MCF 10A (cell line): ENCODE results near the gene FBXO10. TPM values are rescaled to one million over a fixed set of nuclear protein-coding genes. Genes with fewer than 3 reads are reported as not detected.
A peak's percentile ranks its signal among the peaks of the same experiment; 100 is the strongest.

Source experiments
- BruUV-seq: library from RNA; stranded (reverse); fragments of 400-500 nt; replicated peaks from 2 replicates; lab custom pipeline; 2021; lab: Mats Ljungman, UMichigan
- CTCF ChIA-PET: fragments of 300-600 bp; sonication (Branson Sonifier 250); formaldehyde crosslinking; extraction: SDS; loops from one replicate; lab custom pipeline; 2021; ENCODE audit warnings: antibody characterized with exemption, inconsistent platforms; lab: Yijun Ruan, JAX
- POLR2A ChIA-PET: fragments of 300-600, 350-650 bp; sonication (Branson Sonifier 250); formaldehyde crosslinking; extraction: SDS; loops from one replicate; lab custom pipeline; 2020; ENCODE audit warnings: antibody characterized with exemption, inconsistent platforms; lab: Yijun Ruan, JAX
- DNase-seq: peaks from one replicate; pipeline ENCODE4 v3.0.0-alpha.2; 2018; ENCODE audit not compliant: unreplicated experiment
- H3K27ac Mint-ChIP-seq: one replicate; pipeline ENCODE4 v1.8.0; 2022; ENCODE audit warnings: mild to moderate bottlenecking, low read depth, mixed read lengths; ENCODE audit not compliant: unreplicated experiment
- H3K27me3 Mint-ChIP-seq: one replicate; pipeline ENCODE4 v1.8.0; 2022; ENCODE audit warnings: mixed read lengths; ENCODE audit not compliant: insufficient read depth, unreplicated experiment
- H3K36me3 Mint-ChIP-seq: one replicate; pipeline ENCODE4 v1.8.0; 2022; ENCODE audit warnings: mild to moderate bottlenecking, moderate library complexity, mixed read lengths; ENCODE audit not compliant: insufficient read depth, unreplicated experiment
- H3K4me1 Mint-ChIP-seq: one replicate; pipeline ENCODE4 v1.8.0; 2022; ENCODE audit warnings: mixed read lengths; ENCODE audit not compliant: insufficient read depth, unreplicated experiment
- H3K4me3 Mint-ChIP-seq: one replicate; pipeline ENCODE4 v1.8.0; 2022; ENCODE audit warnings: mild to moderate bottlenecking, moderate library complexity, mixed read lengths; ENCODE audit not compliant: unreplicated experiment
- H3K9me3 Mint-ChIP-seq: one replicate; pipeline ENCODE4 v1.8.0; 2022; ENCODE audit warnings: mixed read lengths; ENCODE audit not compliant: unreplicated experiment
- CTCF ChIP-seq: fragments of 200-600 bp; IDR thresholded peaks from one replicate; pipeline ENCODE4 v1.8.0; 2022; ENCODE audit warnings: antibody characterized with exemption, mild to moderate bottlenecking; ENCODE audit not compliant: unreplicated experiment
- intact Hi-C: fragments of 100-400 bp; cut with micrococcal nuclease; formaldehyde crosslinking; loops from 2 replicates; pipeline ENCODE4 v1.14.1; 2022
- total RNA-seq: library from RNA; stranded (reverse); gene quantifications from 2 replicates; pipeline ENCODE4 v1.2.3, GENCODE V29; 2022

Gene FBXO10
- total RNA-seq, 1 experiment from 2014 or later = 3.4 TPM

- H3K9me3 Mint-ChIP-seq = no peaks in the 10 kb centered on the region
- no peak for DNase-seq
- H3K4me3 Mint-ChIP-seq = no peak overlapping the region
- intact Hi-C loops = no loop called here
- no peak for TF ChIP-seq CTCF
- no peaks in the 10 kb centered on the region for H3K4me1 Mint-ChIP-seq
- ChIA-PET POLR2A (no interaction called here), CTCF (no interaction called here)
- H3K27me3 Mint-ChIP-seq = no peaks in the 10 kb centered on the region
- no peak overlapping the region for H3K27ac Mint-ChIP-seq
- H3K36me3 Mint-ChIP-seq = no peaks in the 10 kb centered on the region
- no TSS peak for BruUV-seq
Observed at GRCh38 chr9:37620396-37620795, 44.2 kb upstream of the FBXO10 start.

GRCh38 chr9:37619806-37620205, 43.6 kb upstream of the FBXO10 start:
- no peak for DNase-seq
- Mint-ChIP-seq H3K4me1 (no peaks in the 10 kb centered on the region), H3K9me3 (no peaks in the 10 kb centered on the region), H3K36me3 (no peaks in the 10 kb centered on the region), H3K27ac (no peak overlapping the region), H3K27me3 (no peaks in the 10 kb centered on the region), H3K4me3 (no peak overlapping the region)
- POLR2A ChIA-PET = no interaction called here
- TF ChIP-seq CTCF = no peak
- CTCF ChIA-PET = no interaction called here
- BruUV-seq = no TSS peak
- intact Hi-C loops = no loop called here

- Mint-ChIP-seq H3K4me3 (no peak overlapping the region), H3K9me3 (no peaks in the 10 kb centered on the region), H3K36me3 (no peaks in the 10 kb centered on the region), H3K27me3 (no peaks in the 10 kb centered on the region), H3K4me1 (no peaks in the 10 kb centered on the region), H3K27ac (no peak overlapping the region)
- BruUV-seq = no TSS peak
- intact Hi-C loops = no loop called here
- CTCF ChIA-PET = interaction anchor here (0.6 kb wide), 1 partner anchor 1243 kb away, joined by 4 read pairs; no protein-coding TSS in a partner anchor
- POLR2A ChIA-PET = interaction anchor here (0.6 kb wide), 1 partner anchor 14 kb away, joined by 3 read pairs; no protein-coding TSS in a partner anchor
- DNase-seq = no peak
- no peak for TF ChIP-seq CTCF
Observed at GRCh38 chr9:37618817-37619216, 42.6 kb upstream of the FBXO10 start.

GRCh38 chr9:37617832-37618231, 41.7 kb upstream of the FBXO10 start:
- no peak overlapping the region for H3K4me3 Mint-ChIP-seq
- H3K27ac Mint-ChIP-seq = no peak overlapping the region
- BruUV-seq = no TSS peak
- H3K4me1 Mint-ChIP-seq = no peaks in the 10 kb centered on the region
- no peaks in the 10 kb centered on the region for H3K36me3 Mint-ChIP-seq
- ChIA-PET POLR2A (no interaction called here), CTCF (no interaction called here)
- no peak for TF ChIP-seq CTCF
- peak; percentile 14 for DNase-seq
- no peaks in the 10 kb centered on the region for H3K9me3 Mint-ChIP-seq
- no peaks in the 10 kb centered on the region for H3K27me3 Mint-ChIP-seq
- intact Hi-C loops = no loop called here
